HG02943 (cell line): ENCODE measurements around the gene AMBRA1.
"Not testable (repeated sequence)": the region's sequence is repeated elsewhere in the genome, so short reads cannot be mapped to it uniquely, and the experiment has no call there.

Experiments used
- ATAC-seq: cut with Tn5 transposase; IDR thresholded peaks from one replicate; pipeline ENCODE4 v1.9.1; 2021; ENCODE audit warnings: mild to moderate bottlenecking, low read depth, moderate library complexity; ENCODE audit not compliant: unreplicated experiment

AMBRA1 gene

DNA sequence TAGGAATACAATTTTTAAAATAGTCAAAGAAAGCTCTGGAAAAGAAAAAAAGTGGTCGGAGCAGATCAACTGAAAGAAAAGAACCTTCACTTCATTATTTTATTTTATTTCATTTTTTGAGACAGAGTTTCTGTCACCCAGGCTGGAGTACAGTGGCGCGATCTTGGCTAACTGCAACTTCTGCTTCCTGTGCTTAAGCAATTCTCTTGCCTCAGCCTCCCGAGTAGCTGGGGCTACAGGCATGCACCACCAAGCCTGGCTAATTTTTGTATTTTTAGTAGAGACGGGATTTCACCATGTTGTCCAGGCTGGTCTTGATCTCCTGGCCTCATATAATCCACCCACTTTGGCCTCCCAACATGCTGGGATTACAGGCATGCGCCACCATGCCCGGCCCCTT lies 74.9 kb downstream of the AMBRA1 start:
- ATAC-seq, result not testable (repeated sequence)

DNA sequence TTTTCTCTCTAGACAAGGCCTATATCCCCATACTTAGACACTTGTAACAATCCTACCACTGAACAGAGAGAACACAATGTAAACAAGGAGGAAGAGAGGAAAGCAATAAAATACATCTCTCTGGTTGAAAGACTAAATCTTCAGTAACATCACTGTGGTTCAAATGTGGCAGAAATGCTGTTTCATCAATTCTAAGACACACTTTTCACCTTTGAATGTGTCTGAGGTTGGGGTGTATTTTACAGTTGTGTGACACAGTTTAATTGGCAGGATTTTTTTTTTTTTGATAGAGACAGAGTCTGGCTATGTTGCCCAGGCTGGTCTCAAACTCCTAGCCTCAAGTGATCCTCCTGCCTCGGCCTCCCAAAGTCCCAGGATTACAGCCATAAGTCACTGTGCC lies 79.5 kb downstream of the AMBRA1 start:
- ATAC-seq, result no peak

DNA sequence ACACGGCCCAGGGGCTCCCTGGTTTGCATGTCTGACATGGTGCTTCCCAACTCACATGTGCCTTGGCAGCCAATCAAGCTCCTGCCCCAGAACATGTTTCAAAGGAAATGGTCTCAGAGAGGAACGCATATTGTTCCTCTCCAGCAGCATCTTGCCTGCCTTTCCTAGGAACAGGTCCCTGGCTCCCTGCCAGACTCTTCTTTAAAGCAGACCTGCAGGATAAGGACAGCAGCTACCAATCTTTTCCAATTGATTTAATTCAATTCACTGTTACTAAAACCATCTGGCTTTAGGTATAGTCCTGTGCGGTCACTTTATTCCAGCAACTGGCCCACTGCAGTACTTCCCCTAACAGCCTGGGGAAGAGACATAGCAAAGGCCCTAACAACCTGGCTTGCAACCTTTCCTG lies 79.9 kb downstream of the AMBRA1 start:
- no peak for ATAC-seq

DNA sequence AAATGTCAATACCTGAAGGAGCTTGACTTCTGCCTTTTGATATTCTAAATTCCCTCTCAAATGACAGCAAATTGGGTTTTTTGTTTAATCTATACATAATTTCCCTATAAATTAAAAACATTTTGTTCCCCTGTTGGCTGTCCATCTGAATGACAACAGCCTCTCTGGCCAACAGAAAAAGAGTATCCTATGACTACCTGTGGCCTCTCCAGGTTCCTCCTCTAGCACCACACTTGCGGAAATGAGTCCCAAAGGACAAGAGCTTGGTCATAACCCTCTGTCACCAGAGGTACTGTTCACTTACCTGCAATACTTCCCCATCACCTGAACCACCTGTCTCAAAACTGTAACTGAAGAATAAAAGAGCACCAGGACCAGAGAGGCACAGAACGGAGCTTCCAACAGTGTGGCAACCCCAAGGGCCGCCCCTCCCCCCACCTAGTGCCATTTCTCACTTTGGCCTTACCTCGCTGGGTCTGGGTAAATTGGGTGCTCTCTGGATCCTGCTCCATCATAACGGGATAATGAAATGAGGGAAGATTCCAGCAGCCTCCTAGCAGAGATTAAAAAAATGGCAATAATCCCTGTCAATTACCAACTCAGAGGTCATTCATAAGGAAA lies 81.5 kb downstream of the AMBRA1 start:
- ATAC-seq, result no peak

DNA sequence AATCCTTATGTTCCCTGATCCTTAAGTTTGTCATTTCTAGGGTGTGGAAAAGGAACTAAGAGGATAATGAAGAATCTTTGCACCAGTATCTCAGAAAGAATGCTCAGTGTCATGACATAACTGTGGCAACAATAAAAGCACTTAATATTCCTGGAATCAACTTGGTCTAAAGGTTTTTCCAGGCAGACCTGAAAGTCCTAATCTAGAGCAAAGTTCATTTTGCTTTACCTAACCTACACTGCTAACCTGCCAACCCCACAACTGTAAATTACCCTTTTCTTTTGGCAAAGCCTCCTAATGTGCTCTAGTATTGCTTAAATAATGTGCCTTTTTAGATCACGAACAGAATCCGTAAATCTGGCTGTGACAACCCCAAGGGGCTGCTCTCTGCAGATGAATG lies 82.5 kb downstream of the AMBRA1 start:
- no peak for ATAC-seq

DNA sequence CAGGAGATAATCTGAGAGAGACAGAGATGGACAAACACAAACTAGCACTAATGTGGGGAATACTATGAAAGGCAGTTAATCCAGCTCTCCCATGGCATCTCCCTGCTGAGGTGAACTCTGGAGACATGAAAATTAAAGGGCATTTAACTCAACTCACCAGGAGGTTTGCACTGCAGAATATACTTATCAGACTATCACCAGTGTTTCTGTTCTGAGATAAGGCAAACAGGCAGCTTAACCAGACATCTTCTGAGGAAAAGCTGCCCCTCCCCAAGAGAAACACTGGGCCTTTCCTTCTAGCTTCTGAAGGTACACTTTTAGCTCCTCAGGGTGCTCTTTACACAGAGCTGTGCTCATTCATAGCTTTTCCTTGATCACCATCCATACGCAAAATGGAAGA lies 85.5 kb downstream of the AMBRA1 start:
- no peak for ATAC-seq

DNA sequence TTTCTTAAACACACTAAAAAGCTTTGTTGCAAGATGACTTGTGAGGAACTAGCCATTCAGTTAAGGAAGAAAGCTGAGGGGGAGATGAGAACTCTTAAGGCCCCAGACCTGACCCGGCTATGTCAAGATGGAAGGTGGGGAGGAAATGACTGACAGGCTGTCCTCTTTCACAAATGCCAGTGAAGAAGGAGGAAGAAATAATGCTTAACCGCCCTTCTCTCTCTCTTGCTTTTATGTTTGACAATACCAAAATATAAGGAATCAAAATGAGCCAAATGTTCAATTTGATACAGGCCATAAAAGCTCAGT lies 87.4 kb downstream of the AMBRA1 start:
- ATAC-seq, result no peak

DNA sequence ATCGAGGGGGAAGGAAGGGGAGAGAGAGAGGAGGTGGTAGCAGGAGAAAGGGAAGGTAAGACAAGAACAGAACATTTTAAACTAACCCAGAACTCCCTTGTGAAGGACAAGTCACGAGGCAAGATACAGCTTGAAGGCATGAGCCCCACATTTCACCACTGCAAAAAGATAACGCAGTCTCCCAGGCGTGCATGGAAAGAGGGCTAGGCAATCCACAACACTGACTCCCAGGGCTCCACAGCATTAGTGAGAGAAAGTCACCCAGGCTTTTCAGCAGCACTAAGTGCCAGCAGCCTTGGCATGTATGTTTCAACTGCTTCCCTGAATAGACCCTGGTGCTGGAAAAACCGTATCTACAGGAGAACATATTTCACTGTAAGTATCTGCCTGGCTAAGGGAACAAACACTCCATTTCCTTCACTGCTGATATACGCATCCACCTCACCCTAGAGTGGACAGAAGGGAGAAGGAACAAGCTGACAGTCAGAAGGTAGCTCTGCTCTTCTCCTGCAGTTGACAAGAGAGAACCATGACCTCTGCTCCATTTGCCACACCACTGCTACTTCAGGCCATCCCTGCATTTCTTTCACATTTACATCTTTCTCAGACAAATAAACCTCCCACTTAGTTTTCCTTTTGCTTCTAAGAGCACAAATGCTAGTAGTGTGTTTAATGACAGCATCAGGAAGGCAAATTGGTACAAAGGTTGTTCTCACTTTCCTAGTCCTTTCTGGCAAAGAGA lies 87.9 kb downstream of the AMBRA1 start:
- no peak for ATAC-seq

DNA sequence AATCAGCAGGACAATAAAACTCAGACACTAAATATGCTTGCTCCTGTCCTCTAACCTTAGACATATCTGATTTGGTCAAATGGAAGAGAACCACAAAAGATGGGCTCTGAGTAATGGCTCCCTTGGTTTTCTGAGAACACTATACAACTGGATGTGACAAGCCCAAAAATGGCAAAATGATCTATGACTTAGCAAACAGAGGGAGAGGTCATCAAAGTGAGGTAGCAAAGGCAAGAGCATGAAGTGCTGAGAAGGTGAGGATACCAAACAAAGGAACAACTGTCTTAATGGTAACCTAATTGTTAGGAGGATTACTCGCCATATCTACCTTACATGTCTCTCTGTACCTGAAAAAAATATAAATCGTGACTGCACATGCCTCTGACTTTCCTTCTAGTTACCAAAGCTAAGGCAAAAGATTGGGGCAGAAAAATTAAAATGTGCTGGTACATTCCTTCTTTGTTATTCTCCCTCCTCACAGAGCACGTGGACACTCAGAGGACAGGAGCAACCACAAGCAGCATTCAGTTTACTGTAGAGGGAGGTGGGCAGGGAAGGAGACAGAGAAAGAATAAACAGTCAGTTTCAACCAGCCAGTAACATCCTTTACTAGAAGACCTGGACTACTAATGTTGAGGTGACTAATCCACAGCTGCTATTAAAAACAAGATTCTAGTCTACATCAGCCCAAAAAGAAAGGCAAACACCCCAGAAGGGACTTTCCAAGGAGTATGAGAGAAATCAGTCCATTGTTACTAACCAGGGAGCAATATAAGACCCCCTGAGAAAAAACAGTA lies 88.8 kb downstream of the AMBRA1 start:
- no peak for ATAC-seq

DNA sequence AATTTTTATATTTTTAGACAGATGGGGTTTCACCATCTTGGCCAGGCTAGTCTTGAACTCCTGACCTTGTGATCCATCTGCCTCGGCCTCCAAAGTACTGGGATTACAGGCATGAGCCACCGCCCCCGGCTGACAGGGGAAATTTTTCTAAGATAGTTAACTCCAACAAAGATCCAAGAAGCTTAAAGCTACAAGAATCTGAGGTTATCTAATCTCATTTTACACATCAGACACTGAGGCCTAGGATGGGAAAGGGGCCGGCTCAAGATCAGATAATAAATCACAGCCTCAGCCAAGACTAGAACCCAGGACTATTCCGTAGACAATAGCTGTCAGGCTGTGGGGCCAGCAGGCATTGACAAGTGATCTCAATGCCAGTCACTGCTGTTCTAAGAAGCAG lies 94.0 kb downstream of the AMBRA1 start:
- ATAC-seq, result no peak

DNA sequence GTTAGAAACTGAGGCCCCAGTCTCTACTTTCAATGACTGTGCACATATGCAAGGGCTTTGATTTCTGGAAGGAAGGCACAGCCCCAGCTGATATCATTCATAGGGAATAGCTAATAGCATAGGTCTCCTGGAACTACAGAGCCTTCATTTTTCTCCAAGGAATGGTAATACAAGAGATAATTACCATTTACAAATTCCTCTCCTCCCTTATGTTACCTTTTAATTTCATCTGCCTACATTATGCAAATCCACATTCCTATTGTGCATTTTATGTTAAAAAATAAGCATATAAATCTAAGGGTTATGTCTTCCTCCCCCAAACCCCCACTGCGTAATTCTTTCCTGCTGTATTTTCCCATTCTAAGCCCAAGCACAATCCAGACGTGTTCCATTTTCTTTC lies 94.9 kb downstream of the AMBRA1 start:
- ATAC-seq, result no peak

DNA sequence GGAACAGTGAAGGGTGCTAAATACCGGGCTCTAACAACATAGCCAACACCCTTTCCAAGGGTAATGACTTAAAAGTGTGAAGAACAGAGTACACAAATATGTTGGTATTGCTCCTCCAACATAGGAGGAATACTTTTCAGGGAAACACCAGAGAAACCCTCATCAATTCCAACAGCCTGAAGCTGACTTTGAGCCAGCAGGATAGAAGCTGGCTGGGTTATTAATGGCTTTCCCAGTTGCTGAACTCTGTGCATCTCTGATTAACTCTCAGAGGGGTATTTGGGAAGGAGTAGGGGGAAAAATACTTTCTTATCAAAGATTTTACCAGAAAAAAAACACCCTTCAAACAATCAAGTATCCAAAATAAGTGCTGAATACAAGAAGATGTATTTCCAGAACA lies 95.6 kb downstream of the AMBRA1 start:
- ATAC-seq, result no peak

DNA sequence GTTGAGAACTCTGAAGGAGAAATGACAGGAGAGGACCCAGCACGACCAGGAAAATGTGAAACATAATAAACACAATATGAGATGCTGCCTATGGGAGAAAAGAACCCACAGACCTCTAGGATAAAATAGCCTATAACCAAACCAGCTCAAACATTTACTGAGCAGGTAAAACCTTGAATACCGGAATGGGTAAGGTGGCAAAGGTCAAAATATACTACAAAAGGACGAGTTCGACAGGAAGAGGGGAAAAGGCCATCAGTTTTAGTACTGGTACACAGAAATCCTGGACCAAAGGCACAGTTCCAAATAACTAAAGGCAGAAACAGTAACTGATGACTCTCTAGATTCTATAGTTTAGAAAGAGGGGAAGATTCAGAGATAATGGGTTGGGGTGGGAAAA lies 96.3 kb downstream of the AMBRA1 start:
- no peak for ATAC-seq

DNA sequence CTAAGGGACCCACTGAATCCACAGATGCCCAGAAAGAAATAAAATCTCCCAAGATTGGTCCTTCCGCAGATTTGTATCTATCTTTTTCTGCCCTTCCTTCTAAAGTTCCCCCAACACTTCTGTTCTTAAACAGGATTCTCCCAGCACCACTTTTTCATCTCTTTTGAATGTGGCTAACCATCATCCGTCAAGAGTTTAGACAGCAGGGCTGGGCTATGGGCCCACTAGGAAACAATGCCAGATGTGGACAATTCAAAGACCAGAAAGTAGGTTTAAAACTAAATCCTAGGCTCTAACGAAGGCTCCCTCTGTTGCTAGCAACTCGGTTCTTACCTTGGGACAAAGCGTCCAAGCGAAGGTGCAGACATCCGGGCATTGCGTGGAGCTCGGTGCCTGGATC lies 100.0 kb downstream of the AMBRA1 start:
- no peak for ATAC-seq

DNA sequence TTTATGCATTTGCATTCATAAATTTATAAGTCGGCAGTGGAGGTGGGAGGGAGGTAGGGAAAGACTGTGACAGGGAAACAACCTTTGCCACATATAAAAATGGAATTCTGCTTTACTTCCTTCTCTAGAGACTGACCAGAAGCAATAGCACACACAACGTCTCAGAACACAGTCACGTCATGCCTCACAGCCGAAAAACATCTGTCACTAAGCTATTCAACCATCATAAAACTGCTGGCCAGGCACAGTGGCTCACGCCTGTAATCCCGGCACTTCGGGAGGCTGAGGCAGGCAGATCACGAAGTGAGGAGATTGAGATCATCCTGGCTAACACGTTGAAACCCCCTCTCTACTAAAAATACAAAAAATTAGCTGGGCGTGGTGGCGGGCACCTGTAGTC lies 101.3 kb downstream of the AMBRA1 start:
- no peak for ATAC-seq

DNA sequence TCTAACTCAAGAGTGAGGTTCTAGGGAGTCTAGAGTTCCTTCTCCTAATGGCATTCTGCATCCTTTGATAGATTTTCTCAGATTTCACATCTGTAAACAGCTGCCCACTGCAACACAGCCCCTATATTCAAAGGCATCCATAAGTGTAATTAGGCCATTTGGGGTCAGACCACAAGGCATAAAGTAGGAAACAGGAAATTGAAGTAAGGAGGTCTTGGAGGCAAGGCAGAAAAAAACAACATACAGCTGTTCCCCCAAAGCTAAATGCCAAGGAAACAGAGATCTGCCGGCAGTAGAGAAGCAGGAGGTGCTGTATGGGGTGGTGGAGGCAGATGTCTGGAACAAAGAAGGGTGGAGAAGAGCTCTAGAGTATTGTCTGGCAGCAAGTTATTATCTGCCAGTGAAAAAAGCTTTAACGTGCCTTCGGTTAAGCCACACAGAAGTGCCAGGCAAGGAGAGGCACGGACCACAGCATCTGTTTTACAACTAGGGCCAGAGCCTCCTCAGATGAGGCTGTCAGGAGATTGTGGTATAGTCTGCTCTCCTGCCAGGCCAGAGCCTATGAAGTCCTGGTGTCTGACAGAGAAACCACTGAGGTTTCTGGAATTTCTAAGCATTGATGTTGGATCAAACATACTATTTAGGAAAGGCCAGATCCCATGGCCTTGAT lies 102.0 kb downstream of the AMBRA1 start:
- no peak for ATAC-seq

DNA sequence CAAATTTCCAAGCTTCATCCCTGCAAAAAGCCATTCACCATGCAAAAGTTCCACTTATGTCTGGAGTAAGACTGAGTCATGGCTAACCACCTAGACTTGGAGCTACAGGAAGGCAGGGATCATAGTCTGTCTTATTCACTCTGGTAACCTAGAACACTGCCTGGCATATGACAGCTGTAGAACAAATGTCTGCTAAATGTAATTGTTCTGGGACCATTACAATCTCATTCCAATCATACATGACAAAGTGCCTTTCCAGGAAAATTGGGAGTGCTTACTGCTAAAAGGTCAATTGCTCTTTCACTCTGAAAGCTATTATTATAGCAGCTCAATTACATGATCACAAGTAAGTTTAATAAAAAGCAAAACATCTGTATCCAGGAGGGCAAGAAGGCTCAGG lies 103.2 kb downstream of the AMBRA1 start:
- ATAC-seq, result no peak

DNA sequence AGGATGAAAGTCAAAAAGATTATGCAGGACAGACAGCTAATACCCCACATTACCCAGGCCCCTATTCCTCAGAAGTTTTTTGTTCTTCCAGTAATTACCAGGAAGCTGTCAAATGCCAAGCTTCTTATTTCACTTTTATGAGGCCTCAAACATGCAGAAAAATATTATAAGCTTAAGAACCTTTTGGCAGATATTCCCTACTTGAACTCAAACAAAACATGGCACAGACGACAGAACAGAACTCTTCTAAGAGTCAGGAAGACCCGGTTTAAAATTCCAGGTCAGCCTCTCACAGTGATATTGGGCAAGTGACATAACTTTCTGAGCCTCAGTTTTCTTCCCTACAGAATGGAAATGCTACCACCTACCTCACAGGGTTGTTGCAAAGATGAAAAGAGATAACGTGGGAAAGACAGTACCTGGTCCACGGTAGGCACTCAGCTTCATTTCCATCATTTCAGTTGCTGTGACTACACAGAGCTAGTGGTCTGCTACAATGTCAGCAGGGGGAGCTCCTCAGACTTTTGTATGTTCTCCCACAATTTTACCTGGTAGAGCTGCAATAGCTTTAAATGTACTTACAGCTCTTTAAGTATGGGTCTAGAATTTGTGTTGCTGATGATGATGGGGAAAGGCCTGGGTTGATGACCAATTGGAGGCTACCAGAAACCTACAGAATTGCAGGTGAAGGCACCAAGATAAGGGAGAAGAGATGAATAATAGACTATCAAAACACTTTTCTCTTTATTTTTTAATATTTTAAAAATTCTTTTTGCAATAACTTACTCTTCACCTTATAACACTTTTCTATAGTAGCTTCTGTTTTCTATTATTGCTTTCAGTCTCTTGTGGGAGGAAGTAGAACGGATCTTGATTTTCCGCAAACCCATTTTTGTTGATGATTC lies 103.9 kb downstream of the AMBRA1 start:
- no peak for ATAC-seq

DNA sequence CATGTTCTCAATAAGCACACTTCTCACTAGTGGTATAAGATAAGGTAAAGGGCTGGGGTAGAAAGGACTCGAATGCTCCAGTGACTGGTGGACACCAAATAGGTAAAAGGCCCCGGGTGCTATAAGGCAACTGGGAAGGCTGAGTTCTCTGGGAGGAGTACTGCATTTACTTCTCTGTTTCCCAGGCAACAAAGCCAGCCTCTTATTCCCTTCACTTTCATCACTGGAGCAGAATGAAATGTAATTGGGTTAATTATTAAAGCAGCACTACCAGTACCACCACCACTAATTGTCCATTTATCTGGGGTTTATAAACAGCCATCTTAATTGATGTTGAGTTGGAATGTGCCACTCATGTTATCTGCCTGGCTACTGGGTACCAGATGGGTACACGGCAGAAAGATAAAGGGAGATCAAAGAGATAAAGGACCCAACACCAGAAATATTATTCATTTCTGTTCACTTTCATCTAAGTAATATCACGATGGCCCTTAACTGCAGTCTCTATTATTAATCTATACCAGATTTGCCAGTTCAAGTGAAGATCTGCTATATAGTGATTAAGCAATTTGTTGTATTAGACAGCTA lies 107.9 kb downstream of the AMBRA1 start:
- no peak for ATAC-seq

DNA sequence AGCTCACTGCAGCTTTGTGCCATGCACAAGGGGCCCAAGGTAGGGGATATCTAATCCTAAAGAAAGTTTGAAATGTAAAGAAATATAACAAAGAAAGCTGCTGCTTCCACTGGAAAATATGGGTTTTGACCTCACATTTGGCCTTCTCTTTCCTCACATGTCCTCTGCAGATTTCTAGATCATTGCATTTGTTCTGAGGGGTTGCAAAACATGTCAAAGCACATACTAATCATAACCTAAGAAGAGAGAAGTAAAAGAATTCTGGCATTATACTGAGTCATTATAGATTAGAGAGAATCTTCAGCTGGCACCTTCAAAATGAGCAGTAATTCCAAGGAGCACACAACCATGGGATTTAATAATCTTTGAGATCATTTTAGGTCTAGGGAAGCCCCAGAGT lies 109.7 kb downstream of the AMBRA1 start:
- no peak for ATAC-seq
